ENCODE results near the gene PCSK4.
A peak's percentile ranks its signal among the peaks of the same experiment; 100 is the strongest.
"Not testable (repeated sequence)": the region's sequence is repeated elsewhere in the genome, so short reads cannot be mapped to it uniquely, and the experiment has no call there.

The PCSK4 gene

GRCh38 chr19:1490311-1491113, at the start of gene PCSK4:
Gene PCSK4, minus strand, starts transcription at chr19:1490350. Its CDS starts 4 bp downstream, at chr19:1490346.
- peak; percentile 97 to 98 for DNase-seq (ENCODE audit: low read depth in 2 of 2)

- DNase-seq (ENCODE audit: low read depth in 2 of 2) = not testable (repeated sequence)
Observed at GRCh38 chr19:1539749-1540148, 49.6 kb upstream of the PCSK4 start.

- no peak for DNase-seq (ENCODE audit: low read depth in 2 of 2)
Observed at GRCh38 chr19:1538978-1539377, 48.8 kb upstream of the PCSK4 start.

- DNase-seq (ENCODE audit: low read depth in 2 of 2) = not testable (repeated sequence)
Observed at GRCh38 chr19:1535699-1536098, 45.5 kb upstream of the PCSK4 start.

- no peak for DNase-seq (ENCODE audit: low read depth in 2 of 2)
Observed at GRCh38 chr19:1534972-1535371, 44.8 kb upstream of the PCSK4 start.

GRCh38 chr19:1533510-1534150, 43.5 kb upstream of the PCSK4 start:
- no peak for DNase-seq (ENCODE audit: low read depth in 2 of 2)

GRCh38 chr19:1532003-1532402, 41.9 kb upstream of the PCSK4 start:
- no peak for DNase-seq (ENCODE audit: low read depth in 2 of 2)

GRCh38 chr19:1531587-1531986, 41.4 kb upstream of the PCSK4 start:
- DNase-seq (ENCODE audit: low read depth in 2 of 2) = no peak

GRCh38 chr19:1530856-1531255, 40.7 kb upstream of the PCSK4 start:
- DNase-seq (ENCODE audit: low read depth in 2 of 2) = not testable (repeated sequence)

- no peak for DNase-seq (ENCODE audit: low read depth in 2 of 2)
Observed at GRCh38 chr19:1529430-1529816, 39.3 kb upstream of the PCSK4 start.

GRCh38 chr19:1528596-1529429, 38.7 kb upstream of the PCSK4 start:
- DNase-seq (ENCODE audit: low read depth in 2 of 2) = no peak

GRCh38 chr19:1527650-1528309, 37.6 kb upstream of the PCSK4 start:
- no peak for DNase-seq (ENCODE audit: low read depth in 2 of 2)

GRCh38 chr19:1526979-1527649, 37.0 kb upstream of the PCSK4 start:
- no peak for DNase-seq (ENCODE audit: low read depth in 2 of 2)

GRCh38 chr19:1526066-1526778, 36.1 kb upstream of the PCSK4 start:
- DNase-seq (ENCODE audit: low read depth in 2 of 2) = no peak

- no peak for DNase-seq (ENCODE audit: low read depth in 2 of 2)
Observed at GRCh38 chr19:1525343-1525742, 35.2 kb upstream of the PCSK4 start.

GRCh38 chr19:1524972-1525325, 34.8 kb upstream of the PCSK4 start:
- no peak for DNase-seq (ENCODE audit: low read depth in 2 of 2)

- DNase-seq (ENCODE audit: low read depth in 2 of 2) = no peak
Observed at GRCh38 chr19:1524287-1524971, 34.3 kb upstream of the PCSK4 start.

GRCh38 chr19:1523412-1524286, 33.5 kb upstream of the PCSK4 start, which contains the start of gene PLK5:
Gene PLK5, plus strand, starts transcription at chr19:1524077. Its CDS starts 2,920 bp downstream, at chr19:1526997.
- DNase-seq (ENCODE audit: low read depth in 2 of 2) = no peak

- no peak for DNase-seq (ENCODE audit: low read depth in 2 of 2)
Observed at GRCh38 chr19:1522838-1523237, 32.7 kb upstream of the PCSK4 start.

Measured in activated CD4-positive, alpha-beta T cell treated with anti-CD3 and anti-CD28 coated beads for 24 hours (primary cell).